ENCODE measurements around the gene ZFAND3.
"Not testable (repeated sequence)": the region's sequence is repeated elsewhere in the genome, so short reads cannot be mapped to it uniquely, and the experiment has no call there.

DNA sequence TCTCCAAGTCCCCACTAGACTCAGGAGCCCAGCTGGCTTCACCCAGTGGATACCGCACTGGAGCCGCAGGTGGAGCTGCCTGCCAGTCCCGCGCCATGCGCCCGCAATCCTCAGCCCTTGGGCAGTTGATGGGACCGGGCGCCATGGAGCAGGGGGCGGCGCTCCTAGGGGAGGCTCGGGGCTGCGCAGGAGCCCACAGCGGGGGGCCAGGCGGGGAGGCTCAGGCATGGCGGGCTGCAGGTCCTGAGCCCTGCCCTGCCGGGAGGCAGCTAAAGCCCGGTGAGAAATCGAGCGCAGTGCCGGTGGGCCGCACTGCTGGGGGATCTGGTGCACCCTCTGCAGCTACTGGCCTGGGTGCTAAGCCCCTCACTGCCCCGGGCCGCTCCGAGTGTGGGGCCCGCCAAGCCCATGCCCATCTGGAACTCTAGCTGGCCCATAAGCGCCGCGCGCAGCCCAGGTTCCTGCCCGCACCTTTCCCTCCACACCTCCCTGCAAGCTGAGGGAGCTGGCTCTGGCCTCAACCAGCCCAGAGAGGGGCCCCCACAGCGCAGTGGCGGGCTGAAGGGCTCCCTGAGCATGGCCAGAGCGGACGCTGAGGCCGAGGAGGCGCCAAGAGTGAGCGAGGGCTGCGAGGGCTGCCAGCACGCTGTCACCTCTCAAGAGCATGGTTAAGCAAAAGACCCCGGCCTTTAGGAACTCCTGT is 304.8 kb downstream of the ZFAND3 start:
- TF ChIP-seq, protein P1, sequence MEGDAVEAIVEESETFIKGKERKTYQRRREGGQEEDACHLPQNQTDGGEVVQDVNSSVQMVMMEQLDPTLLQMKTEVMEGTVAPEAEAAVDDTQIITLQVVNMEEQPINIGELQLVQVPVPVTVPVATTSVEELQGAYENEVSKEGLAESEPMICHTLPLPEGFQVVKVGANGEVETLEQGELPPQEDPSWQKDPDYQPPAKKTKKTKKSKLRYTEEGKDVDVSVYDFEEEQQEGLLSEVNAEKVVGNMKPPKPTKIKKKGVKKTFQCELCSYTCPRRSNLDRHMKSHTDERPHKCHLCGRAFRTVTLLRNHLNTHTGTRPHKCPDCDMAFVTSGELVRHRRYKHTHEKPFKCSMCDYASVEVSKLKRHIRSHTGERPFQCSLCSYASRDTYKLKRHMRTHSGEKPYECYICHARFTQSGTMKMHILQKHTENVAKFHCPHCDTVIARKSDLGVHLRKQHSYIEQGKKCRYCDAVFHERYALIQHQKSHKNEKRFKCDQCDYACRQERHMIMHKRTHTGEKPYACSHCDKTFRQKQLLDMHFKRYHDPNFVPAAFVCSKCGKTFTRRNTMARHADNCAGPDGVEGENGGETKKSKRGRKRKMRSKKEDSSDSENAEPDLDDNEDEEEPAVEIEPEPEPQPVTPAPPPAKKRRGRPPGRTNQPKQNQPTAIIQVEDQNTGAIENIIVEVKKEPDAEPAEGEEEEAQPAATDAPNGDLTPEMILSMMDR (IDR thresholded peaks at IDR 0.05) = not testable (repeated sequence)
- TF ChIP-seq POLR2AphosphoS5, POLR2A, EP300 (IDR thresholded peaks at IDR 0.05): not testable (repeated sequence)

All from stomach (tissue), 4 donors.